DOHH2 (cell line): ENCODE results near the gene ABCC2.

Source experiments
- EZH2phosphoT487 ChIP-seq: fragments of 200-600 bp; sonication (generic); IDR thresholded peaks from 2 replicates; pipeline ENCODE4 v1.6.1; 2017; ENCODE audit warnings: borderline replicate concordance, mild to moderate bottlenecking, antibody characterized with exemption, low read length, moderate library complexity, mixed read lengths
- TF ChIP-seq, protein P1 (sequence below): fragments of 200-600 bp; sonication (generic); IDR thresholded peaks from one replicate; pipeline ENCODE4 v1.5.1; 2014; ENCODE audit warnings: antibody characterized with exemption, mild to moderate bottlenecking, low read depth, low read length; ENCODE audit not compliant: poor library complexity, severe bottlenecking

DNA sequence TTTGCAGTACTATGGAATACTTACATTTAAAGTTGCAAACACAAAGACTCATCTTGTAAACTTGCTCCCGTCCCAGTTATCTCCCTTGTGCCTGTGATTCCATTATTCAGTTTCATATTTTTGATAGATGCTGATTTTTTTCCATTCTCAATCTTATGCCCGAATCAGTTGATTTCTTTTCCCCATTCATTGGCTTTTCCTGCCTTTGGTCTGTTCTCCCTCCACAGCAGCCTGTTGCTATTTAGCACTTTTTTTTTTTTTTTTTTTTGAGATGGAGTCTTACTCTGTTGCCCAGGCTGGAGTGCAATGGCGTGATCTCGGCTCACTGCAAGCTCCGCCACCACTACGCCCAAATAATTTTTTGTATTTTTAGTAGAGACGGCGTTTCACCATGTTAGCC, 78.0 kb downstream of the ABCC2 start:
- TF ChIP-seq, protein P1, sequence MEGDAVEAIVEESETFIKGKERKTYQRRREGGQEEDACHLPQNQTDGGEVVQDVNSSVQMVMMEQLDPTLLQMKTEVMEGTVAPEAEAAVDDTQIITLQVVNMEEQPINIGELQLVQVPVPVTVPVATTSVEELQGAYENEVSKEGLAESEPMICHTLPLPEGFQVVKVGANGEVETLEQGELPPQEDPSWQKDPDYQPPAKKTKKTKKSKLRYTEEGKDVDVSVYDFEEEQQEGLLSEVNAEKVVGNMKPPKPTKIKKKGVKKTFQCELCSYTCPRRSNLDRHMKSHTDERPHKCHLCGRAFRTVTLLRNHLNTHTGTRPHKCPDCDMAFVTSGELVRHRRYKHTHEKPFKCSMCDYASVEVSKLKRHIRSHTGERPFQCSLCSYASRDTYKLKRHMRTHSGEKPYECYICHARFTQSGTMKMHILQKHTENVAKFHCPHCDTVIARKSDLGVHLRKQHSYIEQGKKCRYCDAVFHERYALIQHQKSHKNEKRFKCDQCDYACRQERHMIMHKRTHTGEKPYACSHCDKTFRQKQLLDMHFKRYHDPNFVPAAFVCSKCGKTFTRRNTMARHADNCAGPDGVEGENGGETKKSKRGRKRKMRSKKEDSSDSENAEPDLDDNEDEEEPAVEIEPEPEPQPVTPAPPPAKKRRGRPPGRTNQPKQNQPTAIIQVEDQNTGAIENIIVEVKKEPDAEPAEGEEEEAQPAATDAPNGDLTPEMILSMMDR: no peak
- TF ChIP-seq EZH2phosphoT487: no peak
